Brain microvascular endothelial cell (primary cell): Measurements from ENCODE around the gene AACS.

Experiments
- DNase-seq: peaks from one replicate; pipeline ENCODE4 v3.0.0-alpha.2; 2020
- H3K27ac ChIP-seq: fragments of 250-450 bp; sonication (Bioruptor Pico); 2 replicates; pipeline ENCODE4 v1.5.1; 2020; ENCODE audit warnings: mild to moderate bottlenecking, moderate library complexity
- H3K27me3 ChIP-seq: fragments of 250-450 bp; sonication (Bioruptor Pico); replicated peaks from 2 replicates; pipeline ENCODE4 v1.5.1; 2020; ENCODE audit warnings: mild to moderate bottlenecking
- H3K36me3 ChIP-seq: fragments of 250-450 bp; sonication (Bioruptor Pico); replicated peaks from 2 replicates; pipeline ENCODE4 v1.5.1; 2020; ENCODE audit warnings: mild to moderate bottlenecking
- H3K4me3 ChIP-seq: 2 replicates; pipeline ENCODE4 v1.5.1; 2011; ENCODE audit warnings: low read depth, mild to moderate bottlenecking, control low read depth, low read length, moderate library complexity
- CTCF ChIP-seq: IDR thresholded peaks from 2 replicates; pipeline ENCODE4 v1.5.1; 2011; ENCODE audit warnings: low read depth, mild to moderate bottlenecking, moderate library complexity, low read length, control low read depth, inconsistent platforms; ENCODE audit errors: missing control alignments
- in situ Hi-C: cut with HindIII; loops from 2 replicates; pipeline ENCODE4 v1.10.0; 2017; ENCODE audit warnings: low sequenced_read_pairs, low pct_ligation_motif_present

The AACS gene

DNA sequence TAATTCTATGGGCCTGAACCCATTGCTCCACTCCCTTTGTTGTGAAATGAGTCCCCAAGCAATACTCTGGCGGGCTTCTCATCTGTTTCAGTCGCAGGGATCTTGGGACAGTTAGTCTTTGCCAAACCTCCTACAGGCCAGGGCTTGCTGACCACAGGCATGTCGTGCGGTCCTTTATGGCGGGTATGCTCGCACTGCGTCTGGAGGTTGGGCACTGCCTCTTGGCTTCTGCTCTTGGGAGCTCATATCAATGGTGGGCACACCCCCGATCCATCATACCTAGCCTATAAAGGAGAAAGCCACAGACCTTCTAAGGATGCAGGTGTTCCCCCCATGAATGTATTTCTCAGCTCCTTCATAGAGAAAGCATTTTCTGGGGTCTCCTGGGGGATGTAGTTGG is 99.3 kb downstream of the AACS start:
- DNase-seq, result no peak
- Histone ChIP-seq H3K36me3 (no peaks in the 10 kb centered on the region), H3K27me3 (no peaks in the 10 kb centered on the region), H3K27ac (no peak overlapping the region), H3K4me3 (no peak overlapping the region)
- TF ChIP-seq CTCF, result no peak
- in situ Hi-C loops, result no loop called here

DNA sequence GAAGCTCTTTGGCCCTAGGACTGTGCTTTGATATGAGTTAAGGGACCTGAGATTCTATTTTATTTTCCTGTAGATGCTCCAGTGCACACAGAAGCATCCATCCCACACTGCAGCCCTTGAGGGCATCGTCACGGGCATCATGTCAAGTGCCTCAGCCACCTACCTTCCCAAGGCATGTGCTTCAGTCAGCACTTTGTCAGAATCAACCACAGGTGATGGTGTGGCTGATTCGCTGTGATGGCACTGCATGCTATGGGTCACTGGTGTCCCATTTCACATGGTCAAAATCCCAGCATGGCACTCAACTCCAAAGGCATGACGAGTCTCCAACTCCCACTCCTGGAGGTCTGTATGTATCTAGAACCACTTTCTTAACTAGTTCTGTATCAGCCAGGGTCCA is 100.8 kb downstream of the AACS start:
- no peak for DNase-seq
- Histone ChIP-seq H3K27me3 (no peaks in the 10 kb centered on the region), H3K4me3 (no peak overlapping the region), H3K36me3 (no peaks in the 10 kb centered on the region), H3K27ac (no peak overlapping the region)
- in situ Hi-C loops, result no loop called here
- TF ChIP-seq CTCF, result no peak

DNA sequence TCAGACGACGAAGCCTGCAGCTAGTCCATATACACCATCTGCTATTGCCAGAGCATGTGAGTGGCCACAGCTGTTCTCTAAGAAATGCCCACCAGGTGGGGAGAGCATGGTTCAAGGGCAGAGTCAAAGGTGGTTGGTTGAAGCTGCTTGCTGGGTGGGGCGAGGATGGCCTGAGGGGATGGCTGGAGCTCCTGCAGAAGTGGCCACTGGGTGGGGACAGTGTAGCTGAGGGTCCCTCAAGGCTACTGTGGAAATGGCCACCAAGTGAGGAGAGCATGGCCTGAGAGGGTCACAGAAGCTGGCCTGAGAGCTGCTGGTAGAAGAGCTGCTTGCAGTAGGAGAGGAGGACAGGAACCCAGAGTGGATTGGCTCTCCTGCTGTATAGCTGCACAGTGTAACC is 102.4 kb downstream of the AACS start:
- DNase-seq, result no peak
- in situ Hi-C loops, result no loop called here
- Histone ChIP-seq H3K27me3 (no peaks in the 10 kb centered on the region), H3K4me3 (no peak overlapping the region), H3K27ac (no peak overlapping the region), H3K36me3 (no peaks in the 10 kb centered on the region)
- no peak for TF ChIP-seq CTCF

DNA sequence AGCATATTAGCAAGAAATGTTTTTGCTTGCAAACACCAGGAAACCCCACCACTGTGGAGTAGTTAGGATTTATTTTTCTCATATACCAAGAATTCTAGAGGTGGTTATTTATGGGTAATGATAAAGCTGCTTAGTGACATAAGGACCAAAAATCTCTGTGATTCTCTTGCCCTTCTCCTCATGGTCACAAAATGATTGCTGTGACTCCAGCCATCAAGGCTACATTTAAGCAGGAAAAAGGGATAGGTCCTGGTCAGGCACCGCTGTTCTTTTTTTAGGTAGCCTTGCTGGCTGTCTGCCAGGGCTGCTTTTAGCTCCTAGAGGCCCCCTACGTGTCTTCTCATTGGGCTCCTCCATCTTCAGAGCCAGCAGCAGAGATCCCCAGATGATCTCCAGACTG is 104.2 kb downstream of the AACS start:
- Histone ChIP-seq H3K36me3 (no peaks in the 10 kb centered on the region), H3K4me3 (no peak overlapping the region), H3K27me3 (no peaks in the 10 kb centered on the region), H3K27ac (no peak overlapping the region)
- in situ Hi-C loops, result no loop called here
- no peak for DNase-seq
- TF ChIP-seq CTCF, result no peak

DNA sequence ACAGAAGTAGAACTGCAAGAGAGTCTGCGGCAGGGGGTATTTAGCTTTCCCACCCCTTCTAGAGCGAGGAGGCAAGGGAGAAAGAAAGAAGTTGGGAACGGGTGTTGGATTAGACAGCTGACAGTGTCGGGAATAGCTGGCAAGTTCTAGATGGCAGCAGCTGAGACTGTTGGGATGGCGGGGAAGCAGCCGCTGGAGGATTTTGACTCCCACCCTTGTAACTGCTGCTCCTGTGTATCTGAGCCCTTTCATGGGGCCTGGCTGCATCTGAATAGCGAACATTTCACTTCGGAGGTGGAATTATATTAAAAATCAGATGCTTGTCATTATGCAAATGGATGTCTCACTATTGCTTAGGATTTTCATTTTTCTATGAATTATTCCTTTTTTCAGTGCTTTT is 104.6 kb downstream of the AACS start:
- in situ Hi-C loops, result no loop called here
- Histone ChIP-seq H3K36me3 (no peaks in the 10 kb centered on the region), H3K27ac (no peak overlapping the region), H3K4me3 (no peak overlapping the region), H3K27me3 (no peaks in the 10 kb centered on the region)
- no peak for TF ChIP-seq CTCF
- DNase-seq, result no peak

- Histone ChIP-seq H3K4me3 (no peak overlapping the region), H3K27ac (no peak overlapping the region), H3K36me3 (no peaks in the 10 kb centered on the region), H3K27me3 (no peaks in the 10 kb centered on the region)
- TF ChIP-seq CTCF, result no peak
- no peak for DNase-seq
- in situ Hi-C loops, result no loop called here
These were observed 106.0 kb downstream of the AACS start for GRCh38 chr12:125171267-125171666.
